Panc1 (cell line): ENCODE measurements around the gene ALG14.

Experiments
- CTCF ChIP-seq: fragments of 450-650 bp; IDR thresholded peaks from 2 replicates; pipeline ENCODE4 v1.5.1; 2017; ENCODE audit warnings: mild to moderate bottlenecking
- POLR2AphosphoS5 ChIP-seq: IDR thresholded peaks from 2 replicates; pipeline ENCODE4 v1.6.1; 2012; ENCODE audit warnings: mild to moderate bottlenecking, low read depth, low read length, moderate library complexity

GRCh38 chr1:94955767-94956632, 116.8 kb downstream of the ALG14 start:
- TF ChIP-seq CTCF (no peak), POLR2AphosphoS5 (no peak)
